Type B pancreatic cell (in vitro differentiated cells): ENCODE measurements around the gene CCDC127. TPM values are rescaled to one million over a fixed set of nuclear protein-coding genes. Genes with fewer than 3 reads are reported as not detected.

Experiments used
- DNase-seq: peaks from one replicate; pipeline ENCODE4 v3.0.0; 2021; ENCODE audit warnings: mixed read lengths; ENCODE audit not compliant: unreplicated experiment; ENCODE audit errors: extremely low spot score
- H3K27ac Mint-ChIP-seq: 2 replicates; pipeline ENCODE4 v1.8.0; 2021; ENCODE audit warnings: mild to moderate bottlenecking, mixed read lengths
- H3K27me3 Mint-ChIP-seq: 2 replicates; pipeline ENCODE4 v1.8.0; 2021; ENCODE audit warnings: mixed read lengths
- H3K36me3 Mint-ChIP-seq: 2 replicates; pipeline ENCODE4 v1.8.0; 2021; ENCODE audit warnings: mixed read lengths
- H3K4me1 Mint-ChIP-seq: one replicate; pipeline ENCODE4 v1.8.0; 2021; ENCODE audit warnings: mixed read lengths; ENCODE audit not compliant: unreplicated experiment
- H3K4me3 Mint-ChIP-seq: 2 replicates; pipeline ENCODE4 v1.8.0; 2021; ENCODE audit warnings: mild to moderate bottlenecking, mixed read lengths
- H3K9me3 Mint-ChIP-seq: 2 replicates; pipeline ENCODE4 v1.8.0; 2021; ENCODE audit warnings: mixed read lengths
- CTCF ChIP-seq: fragments of 200-600 bp; sonication (generic); conservative IDR thresholded peaks from 2 replicates; pipeline ENCODE4 v1.5.0; 2021; ENCODE audit warnings: antibody characterized with exemption, mild to moderate bottlenecking
- total RNA-seq: library from RNA; stranded (reverse); gene quantifications from 2 replicates; pipeline ENCODE4 v1.2.1, GENCODE V29; 2021; ENCODE audit warnings: low replicate concordance

Gene CCDC127
- total RNA-seq, 1 donor from 2014 or later: 10.8 TPM

- TF ChIP-seq CTCF: no peak
- DNase-seq: no peak
- H3K4me3 Mint-ChIP-seq: no peak overlapping the region
- peaks cover 54% of the 10 kb centered on the region for H3K36me3 Mint-ChIP-seq
- peaks cover 11% of the 10 kb centered on the region for H3K9me3 Mint-ChIP-seq
- H3K4me1 Mint-ChIP-seq: peaks cover 10% of the 10 kb centered on the region
- no peak overlapping the region for H3K27ac Mint-ChIP-seq
- no peaks in the 10 kb centered on the region for H3K27me3 Mint-ChIP-seq
Observed at GRCh38 chr5:150746-151145, 67.2 kb downstream of the CCDC127 start.

DNA sequence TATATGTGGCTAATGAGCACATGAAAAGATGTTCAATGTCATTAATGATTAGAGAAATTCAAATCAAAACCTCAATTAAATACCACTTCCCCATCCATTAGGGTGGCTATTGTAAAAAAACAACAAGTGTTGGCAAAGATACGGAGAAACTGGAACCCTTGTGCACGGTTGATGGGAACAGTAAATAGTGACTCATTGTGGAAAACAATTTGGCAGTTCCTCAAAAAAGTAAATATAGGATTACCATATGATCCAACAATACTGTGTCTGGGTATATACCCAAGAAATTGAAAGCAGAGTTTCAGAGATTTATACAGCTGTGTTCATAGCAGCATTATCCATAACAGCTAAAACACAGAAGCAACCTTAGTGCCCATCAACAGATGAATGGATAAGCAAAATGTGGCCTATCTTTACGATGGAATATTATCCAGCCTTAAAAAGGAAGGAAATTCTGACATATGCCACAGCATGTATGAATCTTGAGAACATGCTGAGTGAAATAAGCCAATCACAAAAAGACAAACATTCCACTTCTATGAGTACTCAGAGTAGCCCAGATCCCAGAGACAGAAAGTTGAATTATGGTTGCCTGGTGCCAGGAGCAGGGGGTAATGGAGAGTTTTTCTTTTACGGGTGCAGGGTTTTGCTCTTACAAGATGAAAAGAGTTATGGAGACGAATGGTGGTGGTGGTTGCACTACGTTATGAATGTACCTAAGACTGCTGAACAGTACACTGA lies 68.0 kb downstream of the CCDC127 start:
- DNase-seq: no peak
- Mint-ChIP-seq H3K9me3 (peaks cover 11% of the 10 kb centered on the region), H3K27ac (no peak overlapping the region), H3K4me3 (no peak overlapping the region), H3K36me3 (peaks cover 47% of the 10 kb centered on the region), H3K4me1 (peaks cover 10% of the 10 kb centered on the region), H3K27me3 (no peaks in the 10 kb centered on the region)
- TF ChIP-seq CTCF: no peak

- no peak for TF ChIP-seq CTCF
- H3K36me3 Mint-ChIP-seq: peaks cover 47% of the 10 kb centered on the region
- no peak for DNase-seq
- no peak overlapping the region for H3K4me3 Mint-ChIP-seq
- H3K27me3 Mint-ChIP-seq: no peaks in the 10 kb centered on the region
- H3K4me1 Mint-ChIP-seq: peaks cover 10% of the 10 kb centered on the region
- H3K27ac Mint-ChIP-seq: no peak overlapping the region
- peaks cover 11% of the 10 kb centered on the region for H3K9me3 Mint-ChIP-seq
Observed at GRCh38 chr5:147751-148150, 70.2 kb downstream of the CCDC127 start.

Other genes with a start within 250 kb of the CCDC127 start
- 32.8 and 46.6 TPM in 2 replicates for gene PLEKHG4B, start 126.0 kb downstream of the CCDC127 start, total RNA-seq
- gene LRRC14B, start 26.7 kb downstream of the CCDC127 start, total RNA-seq: not detected in 2 replicates
- 143 and 179 TPM in 2 replicates for gene SDHA, start 167 bp upstream of the CCDC127 start, total RNA-seq
- gene PDCD6, start 53.5 kb upstream of the CCDC127 start, total RNA-seq: 90.8 and 107 TPM in 2 replicates
- gene AHRR, start 103.6 kb upstream of the CCDC127 start, total RNA-seq: 7.9 and 13.4 TPM in 2 replicates
- 62.9 and 64.6 TPM in 2 replicates for gene EXOC3, start 225.0 kb upstream of the CCDC127 start, total RNA-seq